HG03139 (cell line): ENCODE data around the gene KCNMB1.
A peak's percentile ranks its signal among the peaks of the same experiment; 100 is the strongest.

Experiments used
- ATAC-seq: cut with Tn5 transposase; IDR thresholded peaks from one replicate; pipeline ENCODE4 v1.9.1; 2021; ENCODE audit not compliant: unreplicated experiment

The KCNMB1 gene, protein sequence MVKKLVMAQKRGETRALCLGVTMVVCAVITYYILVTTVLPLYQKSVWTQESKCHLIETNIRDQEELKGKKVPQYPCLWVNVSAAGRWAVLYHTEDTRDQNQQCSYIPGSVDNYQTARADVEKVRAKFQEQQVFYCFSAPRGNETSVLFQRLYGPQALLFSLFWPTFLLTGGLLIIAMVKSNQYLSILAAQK

GRCh38 chr5:170388818-170389549, at the start of gene KCNMB1:
TSS of gene KCNMB1 (minus strand) at chr5:170389367. CDS start at chr5:170385447, 3,920 bp downstream.
- no peak for ATAC-seq

DNA sequence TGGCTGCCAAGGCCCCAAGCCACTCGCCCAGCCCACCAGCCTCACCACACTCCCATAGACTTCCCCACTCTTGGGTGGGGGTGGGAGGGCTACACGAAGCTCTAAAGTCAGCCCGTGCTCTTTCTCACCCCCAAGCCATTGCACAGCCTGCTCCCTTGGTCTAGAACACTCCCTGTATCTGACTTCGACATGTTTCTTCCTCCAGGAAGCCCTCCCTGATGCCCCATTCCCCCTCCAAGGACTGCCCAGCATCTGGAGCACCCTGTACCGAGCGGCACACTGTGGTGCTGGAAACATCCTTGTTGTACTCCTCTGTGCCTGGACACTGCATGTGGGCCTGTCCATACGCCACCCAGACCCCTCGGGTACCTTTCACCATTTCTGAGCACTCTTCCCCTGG, 49.4 kb upstream of the KCNMB1 start:
- ATAC-seq: no peak

DNA sequence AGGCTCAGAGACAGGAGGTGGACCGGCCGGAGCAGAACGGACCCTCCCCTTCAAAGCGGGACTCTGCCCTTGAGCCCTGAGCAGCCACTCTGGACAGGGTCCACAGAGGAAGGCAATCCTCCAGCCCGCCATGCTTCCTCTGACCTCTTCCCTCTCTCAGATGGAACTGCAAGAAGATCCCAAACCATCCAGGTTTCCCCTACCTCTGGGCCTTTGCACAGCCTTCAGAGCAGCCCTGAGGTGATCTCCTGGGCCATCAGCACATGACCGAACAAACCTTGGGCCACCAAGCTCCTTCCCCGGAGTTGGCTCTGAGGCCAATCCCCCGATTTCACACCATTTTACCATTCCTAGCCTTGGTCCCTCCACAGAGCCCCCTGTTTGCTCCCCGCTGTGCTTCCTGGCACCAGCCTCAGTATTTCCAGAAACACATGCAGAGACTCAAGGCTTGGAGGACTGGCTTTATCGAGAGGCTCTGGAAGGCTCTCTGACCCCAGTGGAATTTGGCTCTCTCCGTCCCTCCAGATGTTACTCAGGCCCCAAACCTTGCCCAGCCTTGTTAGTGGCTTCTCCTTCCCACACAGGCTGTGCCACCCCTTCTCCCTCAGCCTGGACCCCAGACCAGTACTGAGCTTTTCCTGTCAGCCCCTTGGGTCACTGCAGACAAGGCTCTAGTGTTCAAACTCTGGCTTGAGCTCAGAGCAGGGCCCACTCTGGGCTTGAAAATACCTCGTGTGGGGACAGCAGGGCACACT, 48.6 kb upstream of the KCNMB1 start:
- no peak for ATAC-seq

DNA sequence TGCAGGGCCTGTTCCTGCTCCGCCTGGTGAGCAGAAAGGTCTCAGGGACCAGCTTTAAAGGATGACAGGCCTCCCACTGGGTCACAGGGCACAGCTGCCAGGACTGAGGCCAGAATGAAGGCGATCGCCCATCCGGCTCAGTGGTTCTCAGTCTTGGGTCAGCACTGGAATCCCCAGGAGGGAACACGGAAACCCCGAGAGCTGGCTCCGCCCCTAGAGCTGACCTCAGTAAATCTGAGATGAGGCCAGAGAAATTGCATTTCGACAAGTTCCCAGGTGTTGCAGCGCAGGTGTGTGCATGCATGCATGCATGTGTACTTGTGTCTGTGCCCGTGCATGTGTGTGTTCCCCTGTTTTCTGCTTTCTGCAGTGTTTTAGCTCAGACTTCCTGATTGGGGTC, 47.2 kb upstream of the KCNMB1 start:
- no peak for ATAC-seq

- peak; percentile 69 for ATAC-seq
Measured at GRCh38 chr5:170434966-170435605, 45.9 kb upstream of the KCNMB1 start.

DNA sequence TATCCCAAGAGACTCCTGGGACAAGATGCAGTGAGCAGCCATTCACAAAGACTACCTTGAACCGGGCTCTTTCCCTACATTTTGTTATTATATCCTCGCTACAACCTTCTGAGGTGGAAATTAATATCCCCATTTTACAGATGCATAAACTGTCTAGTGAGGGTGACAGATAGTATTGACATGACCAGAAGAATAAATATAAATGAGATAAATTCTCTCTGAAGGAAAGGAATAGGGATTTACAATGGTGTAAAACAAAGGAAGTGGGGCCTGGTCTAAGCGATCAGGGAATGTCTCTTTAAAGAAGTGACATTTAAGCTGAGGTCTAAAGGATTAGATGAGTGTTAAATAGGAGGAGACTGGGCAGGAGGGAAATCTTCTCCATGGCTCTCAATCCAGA, 43.5 kb upstream of the KCNMB1 start:
- no peak for ATAC-seq

GRCh38 chr5:170431571-170431970, 42.4 kb upstream of the KCNMB1 start:
- no peak for ATAC-seq

DNA sequence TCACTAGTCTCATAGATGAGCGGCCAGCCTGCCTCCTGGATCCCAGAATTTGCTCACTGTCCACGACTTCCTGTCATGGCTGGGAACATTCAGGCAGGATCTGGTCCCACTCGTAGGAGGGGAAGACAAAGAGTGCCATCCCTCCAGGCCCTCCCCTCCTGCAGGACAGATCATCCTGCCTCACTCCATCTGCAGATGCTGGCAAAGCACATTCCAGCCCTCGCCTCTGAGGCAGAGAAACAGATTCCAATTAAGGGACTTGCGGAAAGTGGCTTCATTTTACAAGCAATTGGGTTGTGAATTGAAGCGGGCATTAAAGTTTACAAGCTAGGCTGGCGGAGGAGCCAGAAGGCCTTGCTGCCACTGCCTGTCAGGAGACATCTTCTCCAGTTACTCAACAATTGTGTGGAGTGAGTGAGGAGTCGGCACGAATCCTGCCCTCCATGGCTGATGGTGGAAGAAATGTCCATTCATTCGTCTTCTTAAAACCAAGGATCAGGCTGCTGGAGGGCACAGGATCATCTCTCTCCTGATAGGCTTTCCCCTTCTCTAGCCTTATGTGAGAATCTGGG, 41.8 kb upstream of the KCNMB1 start:
- ATAC-seq: no peak

DNA sequence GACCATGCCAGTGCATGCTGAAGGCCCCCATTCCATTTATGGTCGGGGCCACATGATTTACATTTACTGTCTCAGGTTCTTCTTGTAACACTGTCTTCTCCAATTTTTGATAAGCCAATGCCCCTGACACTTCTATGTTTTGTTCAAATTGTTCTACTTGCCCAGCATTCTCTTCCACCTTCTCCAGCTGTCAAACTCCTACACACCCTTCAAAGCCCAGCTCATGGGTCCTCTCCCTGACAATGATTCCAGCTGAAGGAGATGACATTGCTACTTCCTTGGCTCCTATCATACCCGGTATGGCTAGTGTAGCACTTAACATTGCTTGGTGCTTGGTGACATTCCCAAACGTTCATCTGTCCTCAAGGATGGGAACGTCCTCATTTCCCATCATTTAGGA, 41.1 kb upstream of the KCNMB1 start:
- ATAC-seq: no peak

DNA sequence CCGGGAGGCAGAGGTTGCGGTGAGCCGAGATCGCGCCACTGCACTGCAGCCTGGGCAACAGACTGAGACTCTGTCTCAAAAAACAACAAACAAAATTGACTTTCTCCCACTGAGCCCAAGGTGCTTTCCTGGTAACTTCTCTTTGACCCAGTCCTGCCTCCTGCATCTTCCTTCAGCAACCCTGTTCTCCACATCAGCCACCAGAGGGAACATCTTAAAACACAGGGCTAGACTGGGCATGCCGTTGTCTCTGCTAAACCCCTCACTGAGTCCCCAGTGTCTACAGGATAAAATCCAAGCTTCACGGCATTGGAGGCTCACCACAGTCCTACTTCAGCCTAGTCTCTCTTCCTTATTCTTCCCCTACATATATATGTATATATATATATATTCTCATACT, 39.8 kb upstream of the KCNMB1 start:
- ATAC-seq: no peak

DNA sequence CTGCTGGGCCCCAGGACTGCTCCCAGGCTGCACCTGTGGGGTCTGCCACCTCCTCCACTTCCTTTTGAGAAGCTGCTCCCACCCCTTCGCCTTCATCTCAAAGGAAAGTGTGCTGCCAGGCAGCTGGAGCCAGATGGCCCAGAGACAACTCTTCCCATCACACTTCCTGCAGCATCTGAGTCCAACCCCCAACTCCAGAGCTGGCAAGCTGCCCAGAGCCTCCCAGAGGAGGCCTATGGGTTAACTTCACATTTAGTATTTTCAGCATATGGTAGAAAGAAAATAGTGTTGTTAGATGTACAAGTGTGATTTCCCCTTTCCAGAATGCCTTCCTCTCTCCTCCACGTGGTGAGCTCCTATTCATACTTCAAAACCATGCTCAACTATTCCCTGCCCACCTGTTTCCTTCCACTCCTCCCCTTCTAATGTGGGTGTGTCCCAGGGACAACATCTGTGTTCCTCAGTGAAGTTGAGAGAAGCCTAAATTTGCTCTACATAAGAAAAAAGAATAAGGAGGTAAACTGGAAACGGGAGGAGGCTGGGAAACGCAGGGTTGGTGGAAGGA, 38.6 kb upstream of the KCNMB1 start:
- no peak for ATAC-seq

GRCh38 chr5:170426786-170427185, 37.6 kb upstream of the KCNMB1 start:
- no peak for ATAC-seq

DNA sequence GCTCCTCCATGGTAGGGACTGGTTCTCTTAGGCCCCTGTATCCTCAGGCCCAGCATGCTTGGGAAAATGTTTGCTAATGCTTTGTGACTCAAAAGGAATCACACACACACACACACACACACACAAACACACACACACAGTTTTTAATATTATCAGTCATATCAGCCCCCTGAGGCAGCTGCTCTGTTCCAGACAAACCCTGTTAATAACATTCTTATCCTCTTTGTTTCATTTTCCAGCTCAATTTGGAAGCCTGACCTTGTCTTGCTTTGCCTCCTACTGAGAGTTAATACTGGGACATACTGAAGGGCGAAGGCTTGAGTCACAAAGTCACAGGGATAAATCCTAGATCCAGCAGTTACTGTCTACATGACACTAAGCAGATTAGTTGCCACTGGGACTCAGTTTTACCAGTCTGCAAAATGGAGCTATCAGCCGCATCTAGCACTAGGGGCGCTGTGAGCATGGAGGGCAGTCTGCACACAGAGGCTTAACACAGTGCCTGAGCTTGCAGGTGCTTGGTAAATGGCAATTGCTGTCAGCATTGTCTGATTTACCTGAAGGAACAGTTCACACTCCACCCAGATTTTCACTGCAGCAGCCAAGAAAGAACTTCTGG, 37.1 kb upstream of the KCNMB1 start:
- no peak for ATAC-seq

GRCh38 chr5:170425731-170426130, 36.6 kb upstream of the KCNMB1 start:
- ATAC-seq: no peak

DNA sequence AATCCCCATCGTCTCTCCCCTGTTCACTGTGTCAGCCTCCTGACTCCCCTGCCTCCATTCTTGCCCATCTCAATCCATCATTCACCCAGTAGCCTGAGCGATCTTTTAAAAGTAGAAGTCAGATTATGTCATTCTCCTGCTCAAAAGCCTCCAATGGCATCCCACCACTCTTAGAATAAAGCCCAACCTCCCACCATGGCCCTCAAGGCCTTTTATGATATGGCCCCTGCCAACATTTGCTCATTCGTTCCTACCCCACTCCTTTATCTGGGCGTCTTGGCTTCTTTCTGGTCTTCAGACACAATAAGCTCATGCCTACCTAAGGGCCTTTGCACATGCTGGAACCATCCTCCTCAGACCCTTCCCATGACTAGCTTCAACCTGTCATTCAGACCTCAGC, 35.5 kb upstream of the KCNMB1 start:
- no peak for ATAC-seq

DNA sequence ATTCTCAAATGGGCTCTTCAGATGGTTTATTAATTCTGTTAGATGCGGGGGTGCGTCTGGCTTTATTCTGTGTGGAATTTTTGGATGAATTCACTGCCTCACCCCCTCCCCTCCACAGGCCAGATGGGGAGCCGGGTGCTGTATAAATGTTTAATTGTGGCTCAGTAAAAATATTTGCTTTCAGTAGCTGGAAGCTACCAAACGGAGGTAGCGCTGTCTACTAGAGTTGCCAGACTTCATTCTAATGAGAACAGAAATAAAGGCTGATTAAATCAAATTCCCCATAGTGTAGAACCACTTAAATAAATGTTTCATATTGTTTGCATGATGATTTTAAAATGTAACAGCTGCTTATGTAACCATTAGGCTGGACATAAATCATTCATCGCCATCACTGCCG, 34.5 kb upstream of the KCNMB1 start:
- ATAC-seq: no peak

GRCh38 chr5:170421826-170422225, 32.7 kb upstream of the KCNMB1 start:
- ATAC-seq: no peak

- no peak for ATAC-seq
Measured at GRCh38 chr5:170420806-170421412, 31.7 kb upstream of the KCNMB1 start.

- ATAC-seq: no peak
Measured at GRCh38 chr5:170419643-170420042, 30.5 kb upstream of the KCNMB1 start.

GRCh38 chr5:170418736-170419135, 29.6 kb upstream of the KCNMB1 start:
- no peak for ATAC-seq
